ENCODE data around the gene VPS50. TPM values are rescaled to one million over a fixed set of nuclear protein-coding genes. Genes with fewer than 3 reads are reported as not detected.
A peak's percentile ranks its signal among the peaks of the same experiment; 100 is the strongest.

The VPS50 gene
- total RNA-seq, 3 donors from 2014 or later = 20.3 to 54.4 (median 24.6) TPM

DNA sequence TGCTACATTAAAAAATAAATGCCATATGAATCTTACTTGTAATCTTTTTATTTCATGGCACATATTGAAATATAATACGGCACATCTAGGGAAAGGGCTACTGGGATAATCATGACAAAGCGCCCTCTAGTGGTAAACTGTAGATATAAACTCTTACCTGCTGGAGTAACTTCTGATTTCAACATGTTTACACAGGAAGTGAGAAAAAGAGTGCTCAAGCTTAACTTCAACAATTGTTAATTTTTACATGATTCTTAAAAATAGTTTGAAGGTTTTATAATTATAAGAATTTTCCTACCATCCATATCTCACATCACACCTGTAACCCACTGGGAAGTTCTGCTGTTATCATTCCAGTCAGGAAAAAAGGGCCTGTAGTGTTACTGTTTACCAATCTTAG, 3.9 kb upstream of the VPS50 start:
- intact Hi-C loops (cut with DNase I; ENCODE audit: low total_unique reads) = no loop called here
- no peaks in the 10 kb centered on the region for H3K4me1 ChIP-seq
- no peaks in the 10 kb centered on the region for H3K27me3 ChIP-seq
- no peak overlapping the region for H3K27ac ChIP-seq
- no peaks in the 10 kb centered on the region for H3K36me3 ChIP-seq
- H3K9me3 ChIP-seq = no peaks in the 10 kb centered on the region
- H3K4me3 ChIP-seq = no peak overlapping the region
- TF ChIP-seq, protein P1, sequence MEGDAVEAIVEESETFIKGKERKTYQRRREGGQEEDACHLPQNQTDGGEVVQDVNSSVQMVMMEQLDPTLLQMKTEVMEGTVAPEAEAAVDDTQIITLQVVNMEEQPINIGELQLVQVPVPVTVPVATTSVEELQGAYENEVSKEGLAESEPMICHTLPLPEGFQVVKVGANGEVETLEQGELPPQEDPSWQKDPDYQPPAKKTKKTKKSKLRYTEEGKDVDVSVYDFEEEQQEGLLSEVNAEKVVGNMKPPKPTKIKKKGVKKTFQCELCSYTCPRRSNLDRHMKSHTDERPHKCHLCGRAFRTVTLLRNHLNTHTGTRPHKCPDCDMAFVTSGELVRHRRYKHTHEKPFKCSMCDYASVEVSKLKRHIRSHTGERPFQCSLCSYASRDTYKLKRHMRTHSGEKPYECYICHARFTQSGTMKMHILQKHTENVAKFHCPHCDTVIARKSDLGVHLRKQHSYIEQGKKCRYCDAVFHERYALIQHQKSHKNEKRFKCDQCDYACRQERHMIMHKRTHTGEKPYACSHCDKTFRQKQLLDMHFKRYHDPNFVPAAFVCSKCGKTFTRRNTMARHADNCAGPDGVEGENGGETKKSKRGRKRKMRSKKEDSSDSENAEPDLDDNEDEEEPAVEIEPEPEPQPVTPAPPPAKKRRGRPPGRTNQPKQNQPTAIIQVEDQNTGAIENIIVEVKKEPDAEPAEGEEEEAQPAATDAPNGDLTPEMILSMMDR (IDR thresholded peaks at IDR 0.05) = peak; percentile 64 to 71 (median 68)
- TF ChIP-seq POLR2AphosphoS5 (IDR thresholded peaks at IDR 0.05) (no peak), POLR2A (IDR thresholded peaks at IDR 0.05) (no peak)
- no peak for DNase-seq (ENCODE audit: low spot score in 2 of 2)

DNA sequence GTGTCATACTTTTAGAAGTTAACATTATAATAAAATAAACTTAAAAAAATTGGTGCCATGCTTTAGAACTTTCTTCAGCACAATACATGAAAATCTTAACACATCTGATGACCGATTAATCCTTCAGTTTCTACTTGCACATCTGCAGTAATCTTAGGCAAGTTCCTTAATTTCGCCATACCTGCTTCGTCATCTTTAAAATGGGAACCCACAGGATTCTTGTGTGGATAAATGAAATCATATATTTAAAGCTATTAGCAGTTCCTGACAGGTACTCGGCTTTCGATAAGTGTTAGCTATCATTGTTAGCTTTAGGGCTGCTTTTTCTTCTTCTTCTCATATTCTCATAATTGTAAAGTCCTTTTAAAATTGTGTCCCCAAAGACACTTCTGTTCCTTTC, 907 bp upstream of the VPS50 start:
- Histone ChIP-seq H3K4me3 (peak overlapping the region; percentile 69 to 82 (median 71)), H3K36me3 (no peaks in the 10 kb centered on the region), H3K9me3 (no peaks in the 10 kb centered on the region), H3K27ac (peak overlapping the region; percentile 83 to 92), H3K27me3 (no peaks in the 10 kb centered on the region), H3K4me1 (no peaks in the 10 kb centered on the region)
- no peak for DNase-seq (ENCODE audit: low spot score in 2 of 2)
- no peak for TF ChIP-seq POLR2AphosphoS5 (IDR thresholded peaks at IDR 0.05)
- TF ChIP-seq, protein P1 (IDR thresholded peaks at IDR 0.05) = no peak
- TF ChIP-seq POLR2A (IDR thresholded peaks at IDR 0.05) = no peak
- intact Hi-C loops (cut with DNase I; ENCODE audit: low total_unique reads) = no loop called here

DNA sequence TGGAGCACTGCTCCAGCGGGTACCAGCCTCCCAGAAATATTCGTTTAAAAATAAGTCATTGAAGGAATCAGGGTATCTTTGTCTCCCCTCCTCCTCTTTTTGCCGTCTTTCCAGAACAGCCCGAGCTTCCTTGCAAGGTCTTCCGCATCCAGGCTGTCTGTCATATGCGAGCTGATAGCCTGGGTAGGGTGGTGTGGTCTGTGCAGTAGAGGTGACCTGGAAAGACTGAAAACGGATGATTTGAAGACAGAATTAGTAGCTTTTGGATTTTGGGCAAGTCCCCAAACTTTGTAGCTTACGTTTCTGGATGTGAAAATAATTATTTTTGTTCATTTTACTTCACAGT, 480 bp downstream of the VPS50 start:
- Histone ChIP-seq H3K9me3 (no peaks in the 10 kb centered on the region), H3K27ac (peak overlapping the region; percentile 83 to 92), H3K27me3 (no peaks in the 10 kb centered on the region), H3K4me1 (no peaks in the 10 kb centered on the region), H3K36me3 (no peaks in the 10 kb centered on the region), H3K4me3 (peak overlapping the region; percentile 69 to 82 (median 71))
- intact Hi-C loops (cut with DNase I; ENCODE audit: low total_unique reads) = no loop called here
- no peak for DNase-seq (ENCODE audit: low spot score in 2 of 2)
- TF ChIP-seq POLR2AphosphoS5 (IDR thresholded peaks at IDR 0.05) = no peak
- TF ChIP-seq, protein P1 (IDR thresholded peaks at IDR 0.05) = no peak
- TF ChIP-seq POLR2A (IDR thresholded peaks at IDR 0.05) = no peak

DNA sequence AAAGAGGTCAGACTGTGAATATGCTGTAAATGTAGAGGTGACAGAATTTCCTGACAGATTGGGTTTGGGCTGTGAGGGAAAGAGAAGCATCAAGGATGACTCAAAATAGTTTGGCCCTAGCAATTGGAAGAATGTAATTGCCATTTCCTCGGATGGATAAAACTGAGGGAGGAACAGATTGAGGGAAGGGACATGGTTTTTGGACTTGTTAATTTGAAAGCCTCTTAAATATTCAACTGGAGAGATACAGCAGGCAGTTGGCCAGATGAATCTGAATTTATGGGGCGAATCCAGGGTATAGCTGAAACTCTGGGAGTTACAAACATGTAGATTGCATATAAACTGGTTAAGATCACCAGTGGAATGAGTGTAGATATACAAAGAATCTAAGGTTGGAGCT, 3.4 kb downstream of the VPS50 start:
- Histone ChIP-seq H3K4me1 (no peaks in the 10 kb centered on the region), H3K4me3 (no peak overlapping the region), H3K36me3 (no peaks in the 10 kb centered on the region), H3K27ac (no peak overlapping the region), H3K9me3 (no peaks in the 10 kb centered on the region), H3K27me3 (no peaks in the 10 kb centered on the region)
- intact Hi-C loops (cut with DNase I; ENCODE audit: low total_unique reads) = no loop called here
- no peak for DNase-seq (ENCODE audit: low spot score in 2 of 2)
- no peak for TF ChIP-seq POLR2A (IDR thresholded peaks at IDR 0.05)
- TF ChIP-seq POLR2AphosphoS5 (IDR thresholded peaks at IDR 0.05) = no peak
- TF ChIP-seq, protein P1 (IDR thresholded peaks at IDR 0.05) = no peak

DNA sequence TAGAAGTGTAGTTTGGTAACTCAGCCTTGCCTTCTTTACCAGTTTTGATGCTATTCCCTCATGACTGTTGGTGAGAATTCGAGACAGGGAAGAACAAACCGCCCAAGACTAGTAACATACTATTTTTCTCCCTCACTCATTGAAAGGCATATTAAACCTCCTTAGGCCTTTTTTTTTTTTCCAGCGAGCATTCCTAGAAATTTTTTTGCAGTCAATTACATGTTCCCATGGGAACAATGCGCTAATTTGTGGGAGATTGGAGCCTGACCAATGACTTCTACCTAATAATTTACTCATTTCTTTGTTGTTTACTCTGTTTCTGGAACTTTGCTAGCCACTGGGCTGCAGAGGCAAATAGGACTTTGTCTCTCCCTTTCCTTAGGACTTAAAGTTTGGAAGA, 6.0 kb downstream of the VPS50 start:
- H3K9me3 ChIP-seq = no peaks in the 10 kb centered on the region
- no peaks in the 10 kb centered on the region for H3K27me3 ChIP-seq
- no peak overlapping the region for H3K27ac ChIP-seq
- no peak for DNase-seq (ENCODE audit: low spot score in 2 of 2)
- intact Hi-C loops (cut with DNase I; ENCODE audit: low total_unique reads) = no loop called here
- H3K4me1 ChIP-seq = no peaks in the 10 kb centered on the region
- TF ChIP-seq, protein P1 (IDR thresholded peaks at IDR 0.05) = no peak
- TF ChIP-seq POLR2A (IDR thresholded peaks at IDR 0.05) (no peak), POLR2AphosphoS5 (IDR thresholded peaks at IDR 0.05) (no peak)
- no peaks in the 10 kb centered on the region for H3K36me3 ChIP-seq
- no peak overlapping the region for H3K4me3 ChIP-seq

Data from breast epithelium (tissue), 4 donors.